Activated T-cell treated with anti-CD3 and anti-CD28 coated beads, Interleukin-2, amount 50 U/mL, for 24 hours (primary cell): Measurements from ENCODE around the gene AKT3.
"Not testable (repeated sequence)": the region's sequence is repeated elsewhere in the genome, so short reads cannot be mapped to it uniquely, and the experiment has no call there.

Source experiments
- DNase-seq: peaks from one replicate; pipeline ENCODE4 v3.0.0-alpha.2; 2020
- H3K27ac Mint-ChIP-seq: 2 replicates; pipeline ENCODE4 v1.8.0; 2020; ENCODE audit warnings: mild to moderate bottlenecking, mixed read lengths
- H3K27me3 Mint-ChIP-seq: 2 replicates; pipeline ENCODE4 v1.8.0; 2020; ENCODE audit warnings: mixed read lengths
- H3K36me3 Mint-ChIP-seq: 2 replicates; pipeline ENCODE4 v1.8.0; 2020; ENCODE audit warnings: low read depth, mixed read lengths
- H3K4me1 Mint-ChIP-seq: 2 replicates; pipeline ENCODE4 v1.8.0; 2020; ENCODE audit warnings: low read depth, mixed read lengths
- H3K4me3 Mint-ChIP-seq: 2 replicates; pipeline ENCODE4 v1.8.0; 2020; ENCODE audit warnings: mild to moderate bottlenecking, moderate library complexity, mixed read lengths
- H3K9me3 Mint-ChIP-seq: 2 replicates; pipeline ENCODE4 v1.8.0; 2020; ENCODE audit warnings: mixed read lengths

Gene AKT3

GRCh38 chr1:243710467-243710866 is 139.6 kb downstream of the AKT3 start:
- Mint-ChIP-seq H3K4me3 (no peak overlapping the region), H3K4me1 (peaks cover 42% of the 10 kb centered on the region), H3K27me3 (no peaks in the 10 kb centered on the region), H3K9me3 (no peaks in the 10 kb centered on the region), H3K27ac (no peak overlapping the region), H3K36me3 (no peaks in the 10 kb centered on the region)
- DNase-seq = no peak

DNA sequence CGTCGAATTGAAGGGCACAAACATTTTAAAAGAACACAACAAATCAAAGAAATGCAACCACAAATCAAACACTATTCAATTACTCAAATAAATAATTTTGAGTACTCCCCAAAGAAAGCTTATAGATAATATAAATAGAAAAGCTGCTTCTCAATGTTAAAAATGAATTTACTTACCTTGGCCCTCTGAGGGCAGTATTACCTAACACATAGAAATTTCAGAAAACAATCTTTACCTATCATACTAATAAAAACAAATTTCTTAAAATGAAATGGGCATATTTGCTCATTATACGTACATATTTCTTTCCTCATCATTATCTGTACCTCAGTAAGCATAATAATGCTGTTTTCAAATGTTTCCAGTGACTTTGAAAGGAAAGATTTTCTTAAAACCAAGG is 141.8 kb downstream of the AKT3 start:
- Mint-ChIP-seq H3K4me1 (peaks cover 27% of the 10 kb centered on the region), H3K27ac (no peak overlapping the region), H3K27me3 (no peaks in the 10 kb centered on the region), H3K9me3 (no peaks in the 10 kb centered on the region), H3K4me3 (no peak overlapping the region), H3K36me3 (peaks cover 2% of the 10 kb centered on the region)
- no peak for DNase-seq

- Mint-ChIP-seq H3K27ac (no peak overlapping the region), H3K36me3 (peaks cover 5% of the 10 kb centered on the region), H3K4me3 (no peak overlapping the region), H3K4me1 (peaks cover 15% of the 10 kb centered on the region), H3K9me3 (no peaks in the 10 kb centered on the region), H3K27me3 (no peaks in the 10 kb centered on the region)
- DNase-seq = no peak
These were observed 143.5 kb downstream of the AKT3 start for GRCh38 chr1:243706563-243706962.

DNA sequence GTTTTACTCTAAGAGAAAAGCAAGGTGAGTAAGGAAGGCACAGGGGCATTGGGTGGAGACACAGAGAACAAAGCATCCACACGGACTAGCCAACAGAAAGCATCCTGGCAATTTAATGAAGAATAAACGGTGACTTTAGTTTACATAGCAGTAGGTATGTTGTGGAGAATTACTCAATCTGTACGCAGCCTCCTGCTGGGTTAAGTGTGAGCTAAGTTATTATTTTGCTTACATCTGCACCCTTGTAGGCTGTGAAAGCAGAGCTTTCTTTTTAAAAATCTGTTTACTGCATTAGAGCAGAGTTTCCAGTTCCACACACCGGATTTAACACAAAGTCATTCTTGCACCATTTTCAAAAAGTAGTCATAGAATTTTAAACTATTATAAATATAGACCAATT is 144.5 kb downstream of the AKT3 start:
- no peak overlapping the region for H3K27ac Mint-ChIP-seq
- H3K4me3 Mint-ChIP-seq = no peak overlapping the region
- H3K9me3 Mint-ChIP-seq = no peaks in the 10 kb centered on the region

GRCh38 chr1:243701872-243702271 is 148.2 kb downstream of the AKT3 start:
- no peak overlapping the region for H3K27ac Mint-ChIP-seq
- H3K27me3 Mint-ChIP-seq = no peaks in the 10 kb centered on the region
- H3K4me3 Mint-ChIP-seq = no peak overlapping the region
- DNase-seq = no peak
- peaks cover 6% of the 10 kb centered on the region for H3K4me1 Mint-ChIP-seq
- no peaks in the 10 kb centered on the region for H3K9me3 Mint-ChIP-seq
- peaks cover 5% of the 10 kb centered on the region for H3K36me3 Mint-ChIP-seq

More for the DNA sequence above, 144.5 kb downstream of the AKT3 start:
- DNase-seq = no peak
- H3K4me1 Mint-ChIP-seq = peaks cover 10% of the 10 kb centered on the region
- no peaks in the 10 kb centered on the region for H3K27me3 Mint-ChIP-seq
- H3K36me3 Mint-ChIP-seq = peaks cover 5% of the 10 kb centered on the region

DNA sequence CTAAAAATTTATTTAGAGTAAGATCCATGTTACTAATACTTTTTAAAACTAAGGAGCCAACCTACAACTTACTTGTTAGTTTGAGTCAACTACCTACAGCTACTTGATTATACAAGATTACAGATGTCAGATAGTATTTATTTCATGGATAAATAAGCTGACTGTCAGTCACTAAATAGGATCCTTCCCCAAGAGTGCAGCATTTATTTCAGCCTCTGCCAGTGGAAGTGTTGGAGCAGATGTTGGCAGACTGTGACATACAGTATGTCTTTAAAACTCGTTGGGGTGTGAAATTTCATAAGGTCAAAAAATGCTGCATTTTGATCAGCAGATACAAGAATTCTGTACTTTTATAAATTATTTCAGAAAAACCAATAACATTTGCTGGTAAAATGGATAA is 156.2 kb downstream of the AKT3 start:
- no peak for DNase-seq
- Mint-ChIP-seq H3K27ac (no peak overlapping the region), H3K36me3 (peaks cover 35% of the 10 kb centered on the region), H3K9me3 (no peaks in the 10 kb centered on the region), H3K4me1 (peaks cover 17% of the 10 kb centered on the region), H3K27me3 (no peaks in the 10 kb centered on the region), H3K4me3 (no peak overlapping the region)

DNA sequence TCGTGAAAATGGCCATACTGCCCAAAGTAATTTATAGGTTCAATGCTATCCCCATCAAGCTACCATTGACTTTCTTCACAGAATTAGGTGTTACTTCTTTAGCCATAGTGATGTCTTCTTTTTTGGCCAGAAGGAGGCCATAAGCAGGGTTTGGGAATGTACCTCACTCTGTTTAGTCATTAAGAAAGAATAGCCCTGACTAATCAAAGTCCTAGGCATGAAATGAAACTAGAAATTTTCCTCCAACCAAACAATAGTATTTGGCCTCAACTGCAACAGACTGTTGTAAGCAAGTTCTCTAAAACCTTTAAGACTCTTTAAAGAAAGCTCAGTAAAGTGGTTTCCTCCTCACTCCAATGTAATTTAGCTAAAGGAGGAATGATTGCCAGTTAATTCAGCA is 163.9 kb downstream of the AKT3 start:
- Mint-ChIP-seq H3K36me3 (peaks cover 64% of the 10 kb centered on the region), H3K4me3 (no peak overlapping the region), H3K27me3 (no peaks in the 10 kb centered on the region), H3K27ac (no peak overlapping the region), H3K9me3 (no peaks in the 10 kb centered on the region), H3K4me1 (peaks cover 10% of the 10 kb centered on the region)
- DNase-seq = no peak

GRCh38 chr1:243680860-243681259 is 169.2 kb downstream of the AKT3 start:
- H3K4me1 Mint-ChIP-seq = peaks cover 5% of the 10 kb centered on the region
- DNase-seq = no peak
- H3K9me3 Mint-ChIP-seq = no peaks in the 10 kb centered on the region
- H3K4me3 Mint-ChIP-seq = no peak overlapping the region
- no peak overlapping the region for H3K27ac Mint-ChIP-seq
- peaks cover 57% of the 10 kb centered on the region for H3K36me3 Mint-ChIP-seq
- H3K27me3 Mint-ChIP-seq = no peaks in the 10 kb centered on the region

DNA sequence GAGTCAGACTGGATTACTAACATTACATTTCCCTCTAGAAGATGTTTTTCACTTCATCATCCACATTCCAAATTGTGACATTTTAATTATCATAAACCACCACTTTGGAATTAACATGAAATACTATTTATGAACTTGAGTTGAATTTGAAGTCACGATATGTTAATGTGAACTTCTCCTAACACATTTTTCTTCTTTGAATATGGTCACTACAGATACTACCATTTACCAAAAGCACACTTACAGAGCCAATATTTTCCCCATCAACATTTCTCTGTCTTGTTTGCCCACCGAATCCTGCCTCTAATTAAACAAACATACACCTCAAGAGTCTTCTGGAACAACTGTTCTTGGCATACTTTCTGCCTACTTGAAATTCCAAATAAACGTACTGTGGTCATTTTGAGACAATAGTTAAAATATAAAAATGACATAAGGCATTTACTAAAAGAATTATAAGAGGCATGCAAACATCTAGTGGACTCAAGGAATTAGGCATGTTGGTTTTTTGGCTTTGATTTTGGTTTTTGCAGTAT is 177.4 kb downstream of the AKT3 start:
- peaks cover 52% of the 10 kb centered on the region for H3K36me3 Mint-ChIP-seq
- H3K27me3 Mint-ChIP-seq = no peaks in the 10 kb centered on the region
- no peak overlapping the region for H3K27ac Mint-ChIP-seq
- no peaks in the 10 kb centered on the region for H3K9me3 Mint-ChIP-seq
- no peak overlapping the region for H3K4me3 Mint-ChIP-seq
- no peak for DNase-seq
- peaks cover 12% of the 10 kb centered on the region for H3K4me1 Mint-ChIP-seq

GRCh38 chr1:243667591-243667990 is 182.5 kb downstream of the AKT3 start:
- H3K27me3 Mint-ChIP-seq = no peaks in the 10 kb centered on the region
- H3K9me3 Mint-ChIP-seq = peaks cover 5% of the 10 kb centered on the region
- no peak overlapping the region for H3K27ac Mint-ChIP-seq
- H3K4me1 Mint-ChIP-seq = peaks cover 9% of the 10 kb centered on the region
- no peak overlapping the region for H3K4me3 Mint-ChIP-seq
- no peak for DNase-seq
- peaks cover 44% of the 10 kb centered on the region for H3K36me3 Mint-ChIP-seq

DNA sequence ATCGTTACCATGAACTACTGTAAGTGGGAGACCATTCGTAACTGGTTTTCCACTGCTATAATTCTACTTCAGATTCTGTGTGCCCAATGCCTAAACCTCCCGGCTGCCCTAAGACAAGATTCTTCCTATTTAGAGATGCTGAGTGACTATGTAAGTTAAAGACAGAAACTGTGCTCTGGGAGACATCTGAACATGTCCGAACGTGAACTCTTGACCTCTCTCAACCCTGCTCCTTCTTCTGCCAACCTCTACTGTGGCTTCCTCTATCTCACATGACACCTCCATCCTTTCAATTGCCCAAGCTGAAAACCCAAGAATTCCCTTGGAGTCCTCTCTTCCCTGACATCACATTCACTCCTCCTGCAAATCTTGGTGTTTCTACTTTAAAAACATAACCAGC is 182.9 kb downstream of the AKT3 start:
- Mint-ChIP-seq H3K4me1 (peaks cover 9% of the 10 kb centered on the region), H3K27me3 (no peaks in the 10 kb centered on the region), H3K4me3 (no peak overlapping the region), H3K27ac (no peak overlapping the region), H3K9me3 (peaks cover 5% of the 10 kb centered on the region), H3K36me3 (peaks cover 42% of the 10 kb centered on the region)
- DNase-seq = no peak

- H3K9me3 Mint-ChIP-seq = peaks cover 7% of the 10 kb centered on the region
- H3K4me3 Mint-ChIP-seq = no peak overlapping the region
- peaks cover 4% of the 10 kb centered on the region for H3K4me1 Mint-ChIP-seq
- no peak for DNase-seq
- no peak overlapping the region for H3K27ac Mint-ChIP-seq
- H3K36me3 Mint-ChIP-seq = peaks cover 49% of the 10 kb centered on the region
- H3K27me3 Mint-ChIP-seq = no peaks in the 10 kb centered on the region
These were observed 186.4 kb downstream of the AKT3 start for GRCh38 chr1:243663651-243664050.

DNA sequence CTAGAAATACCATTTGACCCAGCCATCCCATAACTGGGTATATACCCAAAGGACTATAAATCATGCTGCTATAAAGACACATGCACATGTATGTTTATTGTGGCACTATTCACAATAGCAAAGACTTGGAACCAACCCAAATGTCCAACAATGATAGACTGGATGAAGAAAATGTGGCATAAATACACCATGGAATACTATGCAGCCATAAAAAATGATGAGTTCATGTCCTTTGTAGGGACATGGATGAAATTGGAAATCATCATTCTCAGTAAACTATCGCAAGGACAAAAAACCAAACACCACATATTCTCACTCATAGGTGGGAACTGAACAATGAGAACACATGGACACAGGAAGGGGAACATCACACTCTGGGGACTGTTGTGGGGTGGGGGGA is 187.9 kb downstream of the AKT3 start:
- H3K9me3 Mint-ChIP-seq, H3K27ac Mint-ChIP-seq, H3K4me1 Mint-ChIP-seq, H3K27me3 Mint-ChIP-seq, DNase-seq, H3K4me3 Mint-ChIP-seq: not testable (repeated sequence)
- peaks cover 60% of the 10 kb centered on the region for H3K36me3 Mint-ChIP-seq

DNA sequence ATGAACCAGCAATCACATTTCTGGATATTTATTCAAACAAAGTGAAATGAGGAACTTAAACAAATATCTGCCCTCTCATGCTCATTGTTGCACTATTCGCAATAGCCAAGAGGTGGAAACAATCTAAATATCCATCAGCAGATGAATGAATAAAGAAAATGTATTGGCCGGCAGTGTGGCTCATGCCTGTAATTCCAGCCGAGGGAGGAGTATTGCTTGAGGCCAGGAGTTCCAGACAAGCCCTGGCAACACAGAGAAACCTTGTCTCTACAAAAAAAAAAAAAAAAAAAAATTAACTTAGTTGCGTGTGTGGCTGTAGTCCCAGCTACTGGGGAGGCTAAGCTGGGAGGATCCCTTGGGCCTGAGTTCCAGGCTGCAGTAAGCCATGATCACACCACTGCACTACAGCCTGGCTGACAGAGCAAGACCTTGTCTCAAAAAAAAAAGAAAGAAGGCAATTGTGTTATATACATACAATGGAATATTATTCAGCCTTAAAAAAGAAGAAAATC is 191.4 kb downstream of the AKT3 start:
- no peaks in the 10 kb centered on the region for H3K27me3 Mint-ChIP-seq
- no peak for DNase-seq
- H3K9me3 Mint-ChIP-seq = peaks cover 6% of the 10 kb centered on the region
- H3K27ac Mint-ChIP-seq = no peak overlapping the region
- peaks cover 61% of the 10 kb centered on the region for H3K36me3 Mint-ChIP-seq
- H3K4me1 Mint-ChIP-seq = peaks cover 2% of the 10 kb centered on the region
- H3K4me3 Mint-ChIP-seq = no peak overlapping the region

- Mint-ChIP-seq H3K9me3 (peaks cover 6% of the 10 kb centered on the region), H3K27me3 (no peaks in the 10 kb centered on the region), H3K4me1 (peaks cover 2% of the 10 kb centered on the region), H3K36me3 (peaks cover 59% of the 10 kb centered on the region), H3K27ac (no peak overlapping the region), H3K4me3 (no peak overlapping the region)
- no peak for DNase-seq
These were observed 192.2 kb downstream of the AKT3 start for GRCh38 chr1:243657793-243658192.

DNA sequence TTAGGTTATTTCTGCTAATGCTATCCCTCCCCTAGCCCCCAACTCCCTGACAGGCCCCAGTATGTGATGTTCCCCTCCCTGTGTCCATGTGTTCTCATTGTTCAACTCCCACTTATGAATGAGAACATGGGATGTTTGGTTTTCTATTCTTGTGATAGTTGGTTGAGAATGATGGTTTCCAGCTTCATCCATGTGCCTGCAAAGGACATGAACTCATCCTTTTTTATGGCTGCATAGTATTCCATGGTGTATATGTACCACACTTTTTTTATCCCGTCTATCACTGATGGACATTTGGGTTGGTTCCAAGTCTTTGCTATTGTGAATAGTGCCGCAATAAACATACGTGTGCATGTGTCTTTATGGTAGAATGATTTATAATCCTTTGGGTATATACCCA is 200.5 kb downstream of the AKT3 start:
- DNase-seq, H3K27ac Mint-ChIP-seq, H3K27me3 Mint-ChIP-seq, H3K4me1 Mint-ChIP-seq, H3K4me3 Mint-ChIP-seq: not testable (repeated sequence)
- H3K36me3 Mint-ChIP-seq = peaks cover 74% of the 10 kb centered on the region
- H3K9me3 Mint-ChIP-seq = peaks cover 24% of the 10 kb centered on the region
